BLaER1 (cell line): ENCODE measurements around the gene SUSD1.
A peak's percentile ranks its signal among the peaks of the same experiment; 100 is the strongest.

Experiments
- H3K27ac ChIP-seq: shearing (Covaris generic); formaldehyde crosslinking; 2 replicates; pipeline ENCODE4 v1.8.1; 2022
- H3K27me3 ChIP-seq: shearing (Covaris generic); formaldehyde crosslinking; 2 replicates; pipeline ENCODE4 v1.8.1; 2022
- H3K36me3 ChIP-seq: shearing (Covaris generic); formaldehyde crosslinking; 2 replicates; pipeline ENCODE4 v1.8.1; 2022
- H3K4me1 ChIP-seq: shearing (Covaris generic); formaldehyde crosslinking; 2 replicates; pipeline ENCODE4 v1.8.1; 2022
- H3K4me2 ChIP-seq: shearing (Covaris generic); formaldehyde crosslinking; 2 replicates; pipeline ENCODE4 v1.8.1; 2022
- H3K4me3 ChIP-seq: shearing (Covaris generic); formaldehyde crosslinking; 2 replicates; pipeline ENCODE4 v1.8.1; 2022
- H3K9ac ChIP-seq: shearing (Covaris generic); formaldehyde crosslinking; 2 replicates; pipeline ENCODE4 v1.8.1; 2022
- H3K9me3 ChIP-seq: shearing (Covaris generic); formaldehyde crosslinking; 2 replicates; pipeline ENCODE4 v1.8.1; 2022
- H4K20me1 ChIP-seq: shearing (Covaris generic); formaldehyde crosslinking; 2 replicates; pipeline ENCODE4 v1.8.1; 2022
- Cebpa-rat ChIP-seq: shearing (Covaris generic); IDR thresholded peaks from 2 replicates; pipeline ENCODE4 v1.8.1; 2022

The SUSD1 gene

GRCh38 chr9:112011051-112011620, 164.0 kb downstream of the SUSD1 start:
- Histone ChIP-seq H3K4me3 (no peak overlapping the region), H3K9me3 (no peaks in the 10 kb centered on the region), H3K9ac (no peak overlapping the region), H3K4me2 (no peak overlapping the region), H4K20me1 (no peaks in the 10 kb centered on the region), H3K27me3 (no peaks in the 10 kb centered on the region), H3K4me1 (peaks cover 26% of the 10 kb centered on the region), H3K27ac (no peak overlapping the region), H3K36me3 (no peaks in the 10 kb centered on the region)
- no peak for TF ChIP-seq Cebpa-rat

GRCh38 chr9:112010537-112010936, 164.6 kb downstream of the SUSD1 start:
- H3K4me1 ChIP-seq: peaks cover 26% of the 10 kb centered on the region
- no peak overlapping the region for H3K27ac ChIP-seq
- H3K27me3 ChIP-seq: no peaks in the 10 kb centered on the region
- H3K4me2 ChIP-seq: no peak overlapping the region
- H3K36me3 ChIP-seq: no peaks in the 10 kb centered on the region
- no peak overlapping the region for H3K4me3 ChIP-seq
- no peaks in the 10 kb centered on the region for H4K20me1 ChIP-seq
- no peak for TF ChIP-seq Cebpa-rat
- no peaks in the 10 kb centered on the region for H3K9me3 ChIP-seq
- H3K9ac ChIP-seq: no peak overlapping the region

- H4K20me1 ChIP-seq: no peaks in the 10 kb centered on the region
- H3K4me1 ChIP-seq: peaks cover 26% of the 10 kb centered on the region
- H3K27ac ChIP-seq: no peak overlapping the region
- H3K4me3 ChIP-seq: no peak overlapping the region
- no peaks in the 10 kb centered on the region for H3K27me3 ChIP-seq
- H3K9ac ChIP-seq: no peak overlapping the region
- H3K4me2 ChIP-seq: no peak overlapping the region
- no peak for TF ChIP-seq Cebpa-rat
- no peaks in the 10 kb centered on the region for H3K36me3 ChIP-seq
- no peaks in the 10 kb centered on the region for H3K9me3 ChIP-seq
These were observed 165.4 kb downstream of the SUSD1 start for GRCh38 chr9:112009656-112010055.

- Histone ChIP-seq H3K9me3 (no peaks in the 10 kb centered on the region), H3K4me1 (peaks cover 14% of the 10 kb centered on the region), H3K27me3 (no peaks in the 10 kb centered on the region), H3K9ac (no peak overlapping the region), H3K27ac (no peak overlapping the region), H4K20me1 (no peaks in the 10 kb centered on the region), H3K4me3 (no peak overlapping the region), H3K4me2 (peak overlapping the region; percentile 4; the same call in 1 of the 2 replicates), H3K36me3 (no peaks in the 10 kb centered on the region)
- no peak for TF ChIP-seq Cebpa-rat
These were observed 167.4 kb downstream of the SUSD1 start for GRCh38 chr9:112007575-112008240.

- Histone ChIP-seq H3K27ac (no peak overlapping the region), H3K4me1 (peaks cover 1% of the 10 kb centered on the region)
These were observed 168.6 kb downstream of the SUSD1 start for GRCh38 chr9:112006361-112007020.

GRCh38 chr9:112005939-112006338, 169.2 kb downstream of the SUSD1 start:
- Histone ChIP-seq H3K4me1 (no peaks in the 10 kb centered on the region), H4K20me1 (no peaks in the 10 kb centered on the region), H3K27me3 (no peaks in the 10 kb centered on the region), H3K4me2 (no peak overlapping the region), H3K4me3 (no peak overlapping the region), H3K9ac (no peak overlapping the region), H3K9me3 (no peaks in the 10 kb centered on the region), H3K36me3 (no peaks in the 10 kb centered on the region), H3K27ac (no peak overlapping the region)
- no peak for TF ChIP-seq Cebpa-rat

More at GRCh38 chr9:112006361-112007020, 168.6 kb downstream of the SUSD1 start:
- TF ChIP-seq Cebpa-rat: no peak
- no peaks in the 10 kb centered on the region for H4K20me1 ChIP-seq
- H3K9me3 ChIP-seq: no peaks in the 10 kb centered on the region
- H3K27me3 ChIP-seq: no peaks in the 10 kb centered on the region
- no peak overlapping the region for H3K4me2 ChIP-seq
- no peak overlapping the region for H3K4me3 ChIP-seq
- no peaks in the 10 kb centered on the region for H3K36me3 ChIP-seq
- H3K9ac ChIP-seq: no peak overlapping the region

- no peaks in the 10 kb centered on the region for H4K20me1 ChIP-seq
- no peaks in the 10 kb centered on the region for H3K4me1 ChIP-seq
- H3K9ac ChIP-seq: no peak overlapping the region
- H3K27ac ChIP-seq: no peak overlapping the region
- no peak overlapping the region for H3K4me2 ChIP-seq
- no peak overlapping the region for H3K4me3 ChIP-seq
- no peaks in the 10 kb centered on the region for H3K9me3 ChIP-seq
- no peaks in the 10 kb centered on the region for H3K36me3 ChIP-seq
- TF ChIP-seq Cebpa-rat: no peak
- no peaks in the 10 kb centered on the region for H3K27me3 ChIP-seq
These were observed 171.6 kb downstream of the SUSD1 start for GRCh38 chr9:112003538-112003937.

- H3K27me3 ChIP-seq: no peaks in the 10 kb centered on the region
- H3K4me3 ChIP-seq: no peak overlapping the region
- no peaks in the 10 kb centered on the region for H3K36me3 ChIP-seq
- no peak overlapping the region for H3K9ac ChIP-seq
- H4K20me1 ChIP-seq: no peaks in the 10 kb centered on the region
- no peak overlapping the region for H3K27ac ChIP-seq
- TF ChIP-seq Cebpa-rat: no peak
- no peaks in the 10 kb centered on the region for H3K9me3 ChIP-seq
- no peaks in the 10 kb centered on the region for H3K4me1 ChIP-seq
- H3K4me2 ChIP-seq: no peak overlapping the region
These were observed 172.1 kb downstream of the SUSD1 start for GRCh38 chr9:112002847-112003457.

- H3K27ac ChIP-seq: no peak overlapping the region
- no peak for TF ChIP-seq Cebpa-rat
- H4K20me1 ChIP-seq: no peaks in the 10 kb centered on the region
These were observed 172.8 kb downstream of the SUSD1 start for GRCh38 chr9:112002131-112002846.

More at GRCh38 chr9:112002131-112002846, 172.8 kb downstream of the SUSD1 start:
- Histone ChIP-seq H3K36me3 (no peaks in the 10 kb centered on the region), H3K9me3 (no peaks in the 10 kb centered on the region), H3K27me3 (no peaks in the 10 kb centered on the region), H3K4me2 (no peak overlapping the region), H3K4me1 (no peaks in the 10 kb centered on the region), H3K9ac (no peak overlapping the region), H3K4me3 (no peak overlapping the region)
